B cell (primary cell): ENCODE measurements around the gene ITSN1. TPM values are rescaled to one million over a fixed set of nuclear protein-coding genes. Genes with fewer than 3 reads are reported as not detected.

Experiments used
- ATAC-seq: fragments of 200-7000 bp; cut with Tn5 transposase; one replicate; pipeline ENCODE4 v1.10.0; 2021; ENCODE audit warnings: low read depth, mild to moderate bottlenecking, moderate number of reproducible peaks, moderate library complexity
- CTCF ChIA-PET: fragments of 350-600 bp; sonication (Branson Sonifier 250); formaldehyde crosslinking; loops from one replicate; lab custom pipeline; 2021; ENCODE audit warnings: antibody characterized with exemption, inconsistent platforms; lab: Charles Lee
- POLR2A ChIA-PET: fragments of 350-600 bp; sonication (Branson Sonifier 250); formaldehyde crosslinking; loops from one replicate; lab custom pipeline; 2021; ENCODE audit warnings: antibody characterized with exemption; lab: Charles Lee
- DNase-seq: peaks from one replicate; pipeline ENCODE4 v3.0.0; 2013
- H2AFZ ChIP-seq: 2 replicates; pipeline ENCODE4 v1.6.1; 2012; ENCODE audit warnings: mild to moderate bottlenecking, low read depth, low read length; ENCODE audit not compliant: insufficient read depth, poor library complexity, severe bottlenecking
- H3K27ac ChIP-seq, 2 donors: 1 replicate in 1 of 2; 2 replicates in 1 of 2; pipeline ENCODE4 v1.5.1; 2012 to 2013; ENCODE audit warnings: low read length in 2 of 2, mild to moderate bottlenecking in 2 of 2, moderate library complexity in 1 of 2
- H3K27me3 ChIP-seq, 4 experiments: fragments of 200-600 bp in 1 of 4; sonication (generic) in 1 of 4; replicated peaks in 1 of 4; 1 replicate in 2 of 4; 2 replicates in 2 of 4; pipeline versions ENCODE4 v1.6.1 to v1.7.0; 2013 to 2016; ENCODE audit warnings: low read length in 3 of 4, mild to moderate bottlenecking in 2 of 4, mixed read lengths in 1 of 4, moderate library complexity in 1 of 4; ENCODE audit not compliant: insufficient read depth in 4 of 4, control insufficient read depth in 3 of 4; ENCODE audit errors: control extremely low read depth in 1 of 4
- H3K36me3 ChIP-seq, 2 experiments: replicated peaks in 1 of 2; 1 replicate in 1 of 2; 2 replicates in 1 of 2; pipeline versions ENCODE4 v1.6.1 to v1.7.1; 2013; ENCODE audit warnings: low read length in 1 of 2; ENCODE audit not compliant: insufficient read depth in 2 of 2, control insufficient read depth in 1 of 2; ENCODE audit errors: control extremely low read depth in 1 of 2, extremely low read depth in 1 of 2
- H3K4me1 ChIP-seq, 2 donors: fragments of 200-600 bp in 1 of 2; sonication (generic) in 1 of 2; 1 replicate in 1 of 2; 2 replicates in 1 of 2; pipeline versions ENCODE4 v1.5.1 to v1.6.1; 2013 to 2017; ENCODE audit warnings: low read length in 2 of 2; ENCODE audit not compliant: control insufficient read depth in 2 of 2, insufficient read depth in 2 of 2
- H3K4me2 ChIP-seq: replicated peaks from 2 replicates; pipeline ENCODE3; 2012; ENCODE audit warnings: mild to moderate bottlenecking, low read depth, low read length; ENCODE audit not compliant: poor library complexity, severe bottlenecking
- H3K4me3 ChIP-seq, 5 experiments: fragments of 200-600 bp in 1 of 5; sonication (generic) in 1 of 5; 1 replicate in 3 of 5; 2 replicates in 2 of 5; pipeline versions ENCODE4 v1.5.1 to v1.7.0; 2011 to 2016; ENCODE audit warnings: low read length in 4 of 5, mild to moderate bottlenecking in 4 of 5, low read depth in 2 of 5, control low read depth in 1 of 5, moderate library complexity in 1 of 5; ENCODE audit not compliant: insufficient read depth in 1 of 5; ENCODE audit errors: control extremely low read depth in 1 of 5, extremely low read depth in 1 of 5
- H3K79me2 ChIP-seq: fragments of 200-600 bp; sonication (generic); one replicate; pipeline ENCODE4 v1.6.0; 2016; ENCODE audit warnings: low read length; ENCODE audit not compliant: control insufficient read depth, insufficient read depth
- H3K9ac ChIP-seq: fragments of 200-600 bp; sonication (generic); 2 replicates; pipeline ENCODE4 v1.6.1; 2017; ENCODE audit warnings: mild to moderate bottlenecking, low read length, moderate library complexity
- H3K9me3 ChIP-seq, 3 donors: one replicate each; pipeline versions ENCODE4 v1.6.1 to v1.7.1; 2013; ENCODE audit warnings: low read length in 2 of 3; ENCODE audit not compliant: control insufficient read depth in 2 of 3, insufficient read depth in 1 of 3; ENCODE audit errors: control extremely low read depth in 1 of 3
- H4K20me1 ChIP-seq: 2 replicates; pipeline ENCODE4 v1.6.0; 2012; ENCODE audit warnings: mild to moderate bottlenecking, low read length; ENCODE audit not compliant: insufficient read depth, control insufficient read depth, poor library complexity, severe bottlenecking
- H3K27ac Mint-ChIP-seq: one replicate; pipeline ENCODE4 v1.8.0; 2021; ENCODE audit warnings: mixed read lengths
- H3K27me3 Mint-ChIP-seq: one replicate; pipeline ENCODE4 v1.8.0; 2021; ENCODE audit warnings: mixed read lengths
- H3K4me1 Mint-ChIP-seq: one replicate; pipeline ENCODE4 v1.8.0; 2021; ENCODE audit warnings: mixed read lengths
- H3K4me3 Mint-ChIP-seq: one replicate; pipeline ENCODE4 v1.8.0; 2021; ENCODE audit warnings: mixed read lengths
- H3K9me3 Mint-ChIP-seq: one replicate; pipeline ENCODE4 v1.8.0; 2022; ENCODE audit warnings: mixed read lengths; ENCODE audit not compliant: insufficient read depth
- EZH2 ChIP-seq: IDR thresholded peaks from 2 replicates; pipeline ENCODE4 v1.6.1; 2012; ENCODE audit warnings: borderline replicate concordance, low read depth, mild to moderate bottlenecking, moderate library complexity, low read length; ENCODE audit not compliant: insufficient read depth, poor library complexity, severe bottlenecking
- WGBS: methylation state at CpG from one replicate; pipeline ENCODE4 v1.1.5; 2013; ENCODE audit warnings: missing lambda C conversion rate; ENCODE audit not compliant: insufficient coverage; 5-methylcytosine and 5-hydroxymethylcytosine counted together
- intact Hi-C: fragments of 100-400 bp; cut with micrococcal nuclease; formaldehyde crosslinking; loops from one replicate; pipeline ENCODE4 v1.10.0; 2022
- polyA plus RNA-seq: library from polyadenylated mRNA; depleted of rRNA; stranded (reverse); fragments of >200 nt; gene quantifications from 2 replicates; pipeline ENCODE4 v1.2.3, GENCODE V29; 2012
- total RNA-seq, 2 donors: library from RNA; stranded (reverse); fragments of 120-200 nt in 1 of 2; gene quantifications; 1 replicate in 1 of 2; 2 replicates in 1 of 2; pipeline versions ENCODE4 v1.2.3 to v1.2.4, GENCODE V29; 2013 to 2022
- TF ChIP-seq, protein P1 (sequence below): fragments of 200-600 bp; IDR thresholded peaks from one replicate; pipeline ENCODE4 v1.8.0; 2022; ENCODE audit warnings: antibody characterized with exemption, mild to moderate bottlenecking

Gene ITSN1
- total and polyA plus RNA-seq, 2 donors (not counting 1 experiment from before 2014, with no cell fraction given), result 0.31 to 2.4 TPM

DNA sequence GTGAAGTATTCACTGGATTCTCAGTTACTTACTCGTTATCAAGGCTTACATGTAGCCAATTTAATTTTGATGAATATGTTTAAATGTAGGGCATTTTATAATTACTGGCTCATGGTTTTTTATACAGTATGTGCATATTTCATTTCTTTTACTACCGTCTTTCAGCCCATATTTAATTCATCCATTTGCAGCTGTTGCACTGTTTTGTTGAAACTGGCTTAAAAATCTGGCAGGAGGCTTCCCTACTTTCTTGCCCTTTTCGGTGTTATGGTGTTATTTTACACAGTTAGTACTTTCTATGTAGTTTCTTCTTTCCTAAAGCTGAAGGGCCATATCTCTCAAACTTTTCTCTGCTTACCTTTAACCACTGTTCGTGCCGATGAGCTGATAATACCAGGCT, 54.2 kb downstream of the ITSN1 start:
- intact Hi-C loops, result no loop called here
- no peaks in the 10 kb centered on the region for H3K9me3 Mint-ChIP-seq
- TF ChIP-seq EZH2, result no peak
- TF ChIP-seq, protein P1, sequence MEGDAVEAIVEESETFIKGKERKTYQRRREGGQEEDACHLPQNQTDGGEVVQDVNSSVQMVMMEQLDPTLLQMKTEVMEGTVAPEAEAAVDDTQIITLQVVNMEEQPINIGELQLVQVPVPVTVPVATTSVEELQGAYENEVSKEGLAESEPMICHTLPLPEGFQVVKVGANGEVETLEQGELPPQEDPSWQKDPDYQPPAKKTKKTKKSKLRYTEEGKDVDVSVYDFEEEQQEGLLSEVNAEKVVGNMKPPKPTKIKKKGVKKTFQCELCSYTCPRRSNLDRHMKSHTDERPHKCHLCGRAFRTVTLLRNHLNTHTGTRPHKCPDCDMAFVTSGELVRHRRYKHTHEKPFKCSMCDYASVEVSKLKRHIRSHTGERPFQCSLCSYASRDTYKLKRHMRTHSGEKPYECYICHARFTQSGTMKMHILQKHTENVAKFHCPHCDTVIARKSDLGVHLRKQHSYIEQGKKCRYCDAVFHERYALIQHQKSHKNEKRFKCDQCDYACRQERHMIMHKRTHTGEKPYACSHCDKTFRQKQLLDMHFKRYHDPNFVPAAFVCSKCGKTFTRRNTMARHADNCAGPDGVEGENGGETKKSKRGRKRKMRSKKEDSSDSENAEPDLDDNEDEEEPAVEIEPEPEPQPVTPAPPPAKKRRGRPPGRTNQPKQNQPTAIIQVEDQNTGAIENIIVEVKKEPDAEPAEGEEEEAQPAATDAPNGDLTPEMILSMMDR, result no peak
- Histone ChIP-seq H3K27me3 (no peaks in the 10 kb centered on the region), H4K20me1 (no peaks in the 10 kb centered on the region), H3K9ac (no peak overlapping the region), H2AFZ (no peak overlapping the region), H3K9me3 (no peaks in the 10 kb centered on the region), H3K36me3 (no peaks in the 10 kb centered on the region), H3K27ac (no peak overlapping the region), H3K79me2 (no peaks in the 10 kb centered on the region), H3K4me1 (no peaks in the 10 kb centered on the region), H3K4me3 (no peak overlapping the region), H3K4me2 (no peak overlapping the region)
- H3K27me3 Mint-ChIP-seq, result peaks cover 15% of the 10 kb centered on the region
- CTCF ChIA-PET, result no interaction called here
- no peaks in the 10 kb centered on the region for H3K4me1 Mint-ChIP-seq
- no peak overlapping the region for H3K4me3 Mint-ChIP-seq
- DNase-seq (no peak), ATAC-seq (no peak)
- WGBS, result no CpG with 5 or more reads among the region's 5 CpGs
- POLR2A ChIA-PET, result no interaction called here
- H3K27ac Mint-ChIP-seq, result no peak overlapping the region

DNA sequence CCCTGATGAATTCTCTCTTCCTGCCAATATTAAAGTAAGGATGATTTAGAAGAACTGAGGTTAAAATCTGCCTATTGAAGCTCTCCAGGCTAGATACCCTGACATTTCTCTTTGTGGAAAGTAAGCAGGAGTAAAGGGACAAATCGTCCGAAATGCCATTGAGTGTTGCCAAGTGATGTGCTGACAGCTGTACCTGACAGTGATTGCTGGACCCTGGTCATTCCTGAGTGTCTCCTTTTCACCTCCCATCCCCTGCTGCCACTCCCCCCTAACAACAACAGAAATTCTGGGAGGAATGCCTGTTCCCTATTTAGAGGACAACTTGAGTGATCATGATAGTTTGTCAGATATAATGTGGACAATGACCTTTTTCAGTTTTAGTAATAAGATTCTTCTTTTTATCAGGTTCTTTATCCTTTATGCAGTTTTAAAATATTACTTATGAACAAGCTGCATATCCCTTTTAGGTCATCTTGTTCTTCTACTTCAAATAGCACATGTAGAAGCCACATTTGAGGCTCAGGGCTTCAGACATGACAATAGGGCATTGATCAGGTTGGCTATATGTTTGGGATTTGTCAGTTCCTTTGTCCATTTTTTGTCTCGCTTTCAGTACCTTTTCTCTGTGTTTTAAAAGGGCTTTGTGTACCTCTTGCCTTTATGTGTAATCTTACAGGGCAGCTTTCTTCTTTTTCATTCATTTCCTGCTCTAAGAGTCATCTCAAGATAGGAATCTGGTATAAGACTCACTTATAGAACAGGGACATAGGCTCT, 56.0 kb downstream of the ITSN1 start:
- Histone ChIP-seq H3K9ac (no peak overlapping the region), H3K4me2 (no peak overlapping the region), H3K4me3 (no peak overlapping the region), H3K27me3 (no peaks in the 10 kb centered on the region), H4K20me1 (no peaks in the 10 kb centered on the region), H2AFZ (no peak overlapping the region), H3K36me3 (no peaks in the 10 kb centered on the region), H3K79me2 (no peaks in the 10 kb centered on the region), H3K27ac (no peak overlapping the region), H3K4me1 (no peaks in the 10 kb centered on the region), H3K9me3 (no peaks in the 10 kb centered on the region)
- ATAC-seq (no peak), DNase-seq (no peak)
- H3K4me1 Mint-ChIP-seq, result no peaks in the 10 kb centered on the region
- 100% methylated on average over 2 of the region's 3 CpGs for WGBS
- no peak for TF ChIP-seq EZH2
- TF ChIP-seq, protein P1, result no peak
- intact Hi-C loops, result no loop called here
- CTCF ChIA-PET, result interaction anchor here (1.4 kb wide), 1 partner anchor 17 kb away, joined by 3 read pairs; no protein-coding TSS in a partner anchor
- POLR2A ChIA-PET, result no interaction called here
- no peaks in the 10 kb centered on the region for H3K9me3 Mint-ChIP-seq
- H3K27ac Mint-ChIP-seq, result no peak overlapping the region
- H3K4me3 Mint-ChIP-seq, result no peak overlapping the region
- peaks cover 15% of the 10 kb centered on the region for H3K27me3 Mint-ChIP-seq
